Neural progenitor cell (in vitro differentiated cells): Measurements from ENCODE around the gene TMEM145. TPM values are rescaled to one million over a fixed set of nuclear protein-coding genes. Genes with fewer than 3 reads are reported as not detected.

Experiments used
- DNase-seq: peaks from one replicate; pipeline ENCODE4 v3.0.0-alpha.2; 2016; ENCODE audit warnings: low spot score
- H2AFZ ChIP-seq: fragments of 200-600 bp; sonication (generic); replicated peaks from 2 replicates; pipeline ENCODE4 v1.6.1; 2016; ENCODE audit warnings: antibody characterized with exemption
- H3F3A ChIP-seq: fragments of 200-600 bp; sonication (generic); 2 replicates; pipeline ENCODE4 v1.6.1; 2016; ENCODE audit warnings: antibody characterized with exemption, low read depth
- H3K27ac ChIP-seq: fragments of 200-600 bp; sonication (generic); 2 replicates; pipeline ENCODE4 v1.5.1; 2016; ENCODE audit warnings: mild to moderate bottlenecking
- H3K27me3 ChIP-seq: fragments of 200-600 bp; sonication (generic); 2 replicates; pipeline ENCODE4 v1.6.1; 2016; ENCODE audit warnings: mild to moderate bottlenecking, moderate library complexity
- H3K36me3 ChIP-seq: fragments of 200-600 bp; sonication (generic); 2 replicates; pipeline ENCODE4 v1.5.1; 2016
- H3K4me1 ChIP-seq: fragments of 200-600 bp; sonication (generic); 2 replicates; pipeline ENCODE4 v1.6.1; 2016; ENCODE audit warnings: mixed run types
- H3K4me2 ChIP-seq: fragments of 200-600 bp; sonication (generic); 2 replicates; pipeline ENCODE4 v1.6.1; 2016
- H3K4me3 ChIP-seq: fragments of 200-600 bp; sonication (generic); 2 replicates; pipeline ENCODE4 v1.5.1; 2016
- H3K79me2 ChIP-seq: fragments of 200-600 bp; sonication (generic); 2 replicates; pipeline ENCODE4 v1.6.1; 2016; ENCODE audit warnings: low read depth
- H3K9ac ChIP-seq: fragments of 200-600 bp; sonication (generic); 2 replicates; pipeline ENCODE4 v1.6.1; 2016
- H3K9me3 ChIP-seq: fragments of 200-600 bp; sonication (generic); 2 replicates; pipeline ENCODE4 v1.5.1; 2016; ENCODE audit warnings: low read depth
- H4K20me1 ChIP-seq: fragments of 200-600 bp; sonication (generic); 2 replicates; pipeline ENCODE4 v1.6.1; 2016; ENCODE audit warnings: low read depth
- H3K27ac Mint-ChIP-seq: 3 replicates; pipeline ENCODE4 v1.8.0; 2021; ENCODE audit warnings: mixed read lengths
- H3K27me3 Mint-ChIP-seq: 2 replicates; pipeline ENCODE4 v1.8.0; 2022; ENCODE audit warnings: low read depth, mild to moderate bottlenecking, inconsistent platforms, moderate library complexity, mixed read lengths; ENCODE audit not compliant: insufficient read depth
- H3K36me3 Mint-ChIP-seq: 3 replicates; pipeline ENCODE4 v1.8.0; 2021; ENCODE audit warnings: mixed read lengths
- H3K4me1 Mint-ChIP-seq: 3 replicates; pipeline ENCODE4 v1.8.0; 2021; ENCODE audit warnings: mixed read lengths
- H3K4me3 Mint-ChIP-seq: 3 replicates; pipeline ENCODE4 v1.8.0; 2021; ENCODE audit warnings: mild to moderate bottlenecking, moderate library complexity, mixed read lengths
- H3K9me3 Mint-ChIP-seq: 3 replicates; pipeline ENCODE4 v1.8.0; 2020; ENCODE audit warnings: mixed read lengths
- CTCF ChIP-seq: fragments of 200-600 bp; sonication (generic); IDR thresholded peaks from 2 replicates; pipeline ENCODE4 v1.5.1; 2017; ENCODE audit warnings: antibody characterized with exemption, mild to moderate bottlenecking
- EZH2 ChIP-seq: fragments of 200-600 bp; sonication (generic); IDR thresholded peaks from 2 replicates; pipeline ENCODE4 v1.6.1; 2017; ENCODE audit warnings: antibody characterized with exemption, mild to moderate bottlenecking, moderate library complexity
- EZH2phosphoT487 ChIP-seq: fragments of 200-600 bp; sonication (generic); IDR thresholded peaks from 2 replicates; pipeline ENCODE4 v1.6.1; 2017; ENCODE audit warnings: antibody characterized with exemption
- total RNA-seq: library from RNA; depleted of rRNA; stranded (reverse); fragments of >200 nt; gene quantifications from 2 replicates; pipeline ENCODE4 v1.2.3, GENCODE V29; 2015; ENCODE audit warnings: low replicate concordance

TMEM145 gene
- total RNA-seq, 1 donor from 2014 or later, result 6.6 TPM

- no peak overlapping the region for H2AFZ ChIP-seq
- Mint-ChIP-seq H3K27me3 (peaks cover 8% of the 10 kb centered on the region), H3K36me3 (peaks cover 26% of the 10 kb centered on the region), H3K9me3 (peaks cover 4% of the 10 kb centered on the region), H3K4me1 (peaks cover 21% of the 10 kb centered on the region), H3K27ac (no peak overlapping the region), H3K4me3 (no peak overlapping the region)
- no peaks in the 10 kb centered on the region for H3K9me3 ChIP-seq
- no peaks in the 10 kb centered on the region for H3K27me3 ChIP-seq
- no peaks in the 10 kb centered on the region for H3F3A ChIP-seq
- DNase-seq, result no peak
- H3K9ac ChIP-seq, result no peak overlapping the region
- H3K79me2 ChIP-seq, result no peaks in the 10 kb centered on the region
- H3K4me1 ChIP-seq, result peaks cover 10% of the 10 kb centered on the region
- no peaks in the 10 kb centered on the region for H3K36me3 ChIP-seq
- no peaks in the 10 kb centered on the region for H4K20me1 ChIP-seq
- H3K27ac ChIP-seq, result no peak overlapping the region
- H3K4me2 ChIP-seq, result no peak overlapping the region
- no peak for TF ChIP-seq CTCF
- TF ChIP-seq EZH2phosphoT487, result no peak
- TF ChIP-seq EZH2, result no peak
- no peak overlapping the region for H3K4me3 ChIP-seq
These were observed 53.6 kb downstream of the TMEM145 start for GRCh38 chr19:42366673-42367072.

GRCh38 chr19:42367929-42368328 lies 54.8 kb downstream of the TMEM145 start:
- no peaks in the 10 kb centered on the region for H3K27me3 ChIP-seq
- no peak overlapping the region for H3K9ac ChIP-seq
- H3K4me3 ChIP-seq, result no peak overlapping the region
- H3K4me1 ChIP-seq, result peaks cover 10% of the 10 kb centered on the region
- no peaks in the 10 kb centered on the region for H3K36me3 ChIP-seq
- H3K27ac Mint-ChIP-seq, result no peak overlapping the region
- H3K79me2 ChIP-seq, result no peaks in the 10 kb centered on the region
- H4K20me1 ChIP-seq, result no peaks in the 10 kb centered on the region
- peaks cover 31% of the 10 kb centered on the region for H3K36me3 Mint-ChIP-seq
- DNase-seq, result no peak
- no peak overlapping the region for H3K4me2 ChIP-seq
- no peaks in the 10 kb centered on the region for H3K9me3 ChIP-seq
- H3K4me3 Mint-ChIP-seq, result no peak overlapping the region
- H3K9me3 Mint-ChIP-seq, result peaks cover 4% of the 10 kb centered on the region
- TF ChIP-seq EZH2phosphoT487 (no peak), EZH2 (no peak), CTCF (no peak)
- H2AFZ ChIP-seq, result no peak overlapping the region
- H3F3A ChIP-seq, result no peaks in the 10 kb centered on the region
- peaks cover 21% of the 10 kb centered on the region for H3K4me1 Mint-ChIP-seq
- H3K27me3 Mint-ChIP-seq, result peaks cover 8% of the 10 kb centered on the region
- no peak overlapping the region for H3K27ac ChIP-seq

- Mint-ChIP-seq H3K4me3 (no peak overlapping the region), H3K9me3 (peaks cover 4% of the 10 kb centered on the region), H3K27me3 (peaks cover 8% of the 10 kb centered on the region), H3K36me3 (peaks cover 28% of the 10 kb centered on the region), H3K4me1 (peaks cover 21% of the 10 kb centered on the region), H3K27ac (no peak overlapping the region)
- H3F3A ChIP-seq, result no peaks in the 10 kb centered on the region
- no peak overlapping the region for H3K4me3 ChIP-seq
- no peaks in the 10 kb centered on the region for H3K36me3 ChIP-seq
- H3K9me3 ChIP-seq, result no peaks in the 10 kb centered on the region
- H3K9ac ChIP-seq, result no peak overlapping the region
- peaks cover 10% of the 10 kb centered on the region for H3K4me1 ChIP-seq
- H3K79me2 ChIP-seq, result no peaks in the 10 kb centered on the region
- no peak overlapping the region for H3K27ac ChIP-seq
- TF ChIP-seq EZH2phosphoT487 (no peak), CTCF (no peak), EZH2 (no peak)
- no peak overlapping the region for H2AFZ ChIP-seq
- no peak overlapping the region for H3K4me2 ChIP-seq
- no peaks in the 10 kb centered on the region for H3K27me3 ChIP-seq
- H4K20me1 ChIP-seq, result no peaks in the 10 kb centered on the region
- no peak for DNase-seq
These were observed 55.3 kb downstream of the TMEM145 start for GRCh38 chr19:42368360-42368759.
